ENCODE measurements around the gene C22orf23. TPM values are rescaled to one million over a fixed set of nuclear protein-coding genes. Genes with fewer than 3 reads are reported as not detected.
A peak's percentile ranks its signal among the peaks of the same experiment; 100 is the strongest.

The C22orf23 gene
- total RNA-seq, 1 donor from 2014 or later: 0.82 TPM

- no peak for DNase-seq
- intact Hi-C loops (cut with micrococcal nuclease): no loop called here
- Histone ChIP-seq H3K36me3 (peaks cover 88% of the 10 kb centered on the region), H3K4me1 (peaks cover 3% of the 10 kb centered on the region), H3K27ac (replicated peaks) (no peak overlapping the region), H3K9me3 (replicated peaks) (no peaks in the 10 kb centered on the region), H3K27me3 (ENCODE audit: low read depth) (no peaks in the 10 kb centered on the region), H3K4me3 (no peak overlapping the region)
- no peak for TF ChIP-seq CTCF (IDR thresholded peaks at IDR 0.05; ENCODE audit: borderline replicate concordance)
These were observed 28.1 kb downstream of the C22orf23 start for GRCh38 chr22:37925330-37925729.

GRCh38 chr22:37924386-37925065 is 28.9 kb downstream of the C22orf23 start:
- Histone ChIP-seq H3K27me3 (ENCODE audit: low read depth) (no peaks in the 10 kb centered on the region), H3K4me1 (peaks cover 7% of the 10 kb centered on the region), H3K27ac (replicated peaks) (no peak overlapping the region), H3K36me3 (peaks cover 89% of the 10 kb centered on the region), H3K4me3 (no peak overlapping the region), H3K9me3 (replicated peaks) (no peaks in the 10 kb centered on the region)
- DNase-seq: no peak
- TF ChIP-seq CTCF (IDR thresholded peaks at IDR 0.05; ENCODE audit: borderline replicate concordance): no peak
- intact Hi-C loops (cut with micrococcal nuclease): no loop called here

GRCh38 chr22:37923927-37924326 is 29.5 kb downstream of the C22orf23 start:
- Histone ChIP-seq H3K27me3 (ENCODE audit: low read depth) (no peaks in the 10 kb centered on the region), H3K36me3 (peaks cover 86% of the 10 kb centered on the region), H3K27ac (replicated peaks) (no peak overlapping the region), H3K4me1 (peaks cover 13% of the 10 kb centered on the region), H3K9me3 (replicated peaks) (no peaks in the 10 kb centered on the region), H3K4me3 (no peak overlapping the region)
- intact Hi-C loops (cut with micrococcal nuclease): no loop called here
- TF ChIP-seq CTCF (IDR thresholded peaks at IDR 0.05; ENCODE audit: borderline replicate concordance): no peak
- DNase-seq: no peak

GRCh38 chr22:37922191-37922590 is 31.2 kb downstream of the C22orf23 start:
- Histone ChIP-seq H3K27ac (replicated peaks) (no peak overlapping the region), H3K36me3 (peaks cover 86% of the 10 kb centered on the region), H3K4me1 (peaks cover 29% of the 10 kb centered on the region)

GRCh38 chr22:37920126-37920525 is 33.3 kb downstream of the C22orf23 start:
- Histone ChIP-seq H3K9me3 (replicated peaks) (no peaks in the 10 kb centered on the region), H3K27me3 (ENCODE audit: low read depth) (no peaks in the 10 kb centered on the region), H3K27ac (replicated peaks) (peak overlapping the region; percentile 41), H3K4me1 (peaks cover 29% of the 10 kb centered on the region), H3K4me3 (no peak overlapping the region), H3K36me3 (peaks cover 84% of the 10 kb centered on the region)
- no peak for TF ChIP-seq CTCF (IDR thresholded peaks at IDR 0.05; ENCODE audit: borderline replicate concordance)
- intact Hi-C loops (cut with micrococcal nuclease): no loop called here
- DNase-seq: no peak

More at GRCh38 chr22:37922191-37922590, 31.2 kb downstream of the C22orf23 start:
- Histone ChIP-seq H3K9me3 (replicated peaks) (no peaks in the 10 kb centered on the region), H3K27me3 (ENCODE audit: low read depth) (no peaks in the 10 kb centered on the region), H3K4me3 (no peak overlapping the region)
- intact Hi-C loops (cut with micrococcal nuclease): no loop called here
- no peak for TF ChIP-seq CTCF (IDR thresholded peaks at IDR 0.05; ENCODE audit: borderline replicate concordance)
- DNase-seq: no peak

Data from left ventricle myocardium inferior (tissue), 1 donor.